GOT3 (cell line): ENCODE results near the gene CDC25B.
"Not testable (repeated sequence)": the region's sequence is repeated elsewhere in the genome, so short reads cannot be mapped to it uniquely, and the experiment has no call there.

Experiments
- DNase-seq: peaks from one replicate; lab custom pipeline; 2025; ENCODE audit warnings: mixed read lengths; lab: John Stamatoyannopoulos, UW

CDC25B gene

GRCh38 chr20:3829891-3830290 is 33.8 kb downstream of the CDC25B start:
- DNase-seq: not testable (repeated sequence)

- DNase-seq: no peak
Measured at GRCh38 chr20:3836132-3836531, 40.0 kb downstream of the CDC25B start.

GRCh38 chr20:3839328-3839727 is 43.2 kb downstream of the CDC25B start:
- no peak for DNase-seq

GRCh38 chr20:3840201-3840600 is 44.1 kb downstream of the CDC25B start:
- not testable (repeated sequence) for DNase-seq

DNA sequence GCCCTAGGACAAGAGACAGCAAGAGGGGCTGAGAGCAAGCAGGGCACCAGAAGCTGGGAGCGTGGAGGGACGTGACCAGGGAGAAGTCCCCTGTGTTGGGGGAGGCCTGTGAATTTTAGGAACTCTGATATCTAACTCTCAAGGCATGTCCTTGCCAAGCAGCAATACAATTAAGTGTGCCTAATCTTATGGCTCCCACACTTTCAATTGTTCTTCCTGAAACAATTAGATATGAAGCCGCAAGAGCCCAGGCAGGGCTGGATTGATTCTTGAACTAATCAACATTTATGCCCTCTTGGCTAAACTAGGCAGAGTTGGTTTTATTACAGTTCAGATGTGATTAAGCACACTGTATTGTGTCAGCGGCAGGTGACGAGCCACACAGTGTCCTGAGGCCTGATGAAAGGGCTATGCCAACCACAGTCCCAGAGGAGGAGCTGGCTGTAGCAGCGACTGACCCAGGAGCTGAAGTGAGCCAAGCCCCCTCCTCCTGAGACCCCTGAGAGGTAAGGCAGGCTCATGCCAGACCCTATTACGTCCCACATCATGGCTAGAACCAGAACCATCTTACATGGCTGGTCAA is 46.3 kb downstream of the CDC25B start:
- DNase-seq: no peak

DNA sequence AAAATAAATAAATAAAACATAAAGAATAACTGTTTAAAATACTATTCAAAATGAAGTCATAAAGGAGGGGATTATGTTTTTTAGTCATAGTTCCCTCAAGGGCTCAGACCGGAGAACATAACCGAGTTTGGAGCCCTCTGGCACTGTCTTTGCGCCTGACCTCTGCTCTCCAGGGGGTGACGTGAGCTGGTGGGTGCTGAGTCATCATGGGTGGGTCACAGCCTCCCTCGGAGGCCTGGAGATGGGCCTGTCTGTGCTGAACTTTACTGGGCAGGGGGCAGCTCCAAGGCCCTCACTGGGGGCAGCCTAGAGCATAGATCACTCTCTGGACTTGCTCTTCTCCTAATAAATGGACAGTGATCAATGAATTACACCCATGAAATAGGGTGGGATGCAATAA is 47.4 kb downstream of the CDC25B start:
- DNase-seq: peak; percentile 18

GRCh38 chr20:3843990-3844619 is 48.0 kb downstream of the CDC25B start:
- not testable (repeated sequence) for DNase-seq

- DNase-seq: no peak
Measured at GRCh38 chr20:3846378-3846739, 50.2 kb downstream of the CDC25B start.

DNA sequence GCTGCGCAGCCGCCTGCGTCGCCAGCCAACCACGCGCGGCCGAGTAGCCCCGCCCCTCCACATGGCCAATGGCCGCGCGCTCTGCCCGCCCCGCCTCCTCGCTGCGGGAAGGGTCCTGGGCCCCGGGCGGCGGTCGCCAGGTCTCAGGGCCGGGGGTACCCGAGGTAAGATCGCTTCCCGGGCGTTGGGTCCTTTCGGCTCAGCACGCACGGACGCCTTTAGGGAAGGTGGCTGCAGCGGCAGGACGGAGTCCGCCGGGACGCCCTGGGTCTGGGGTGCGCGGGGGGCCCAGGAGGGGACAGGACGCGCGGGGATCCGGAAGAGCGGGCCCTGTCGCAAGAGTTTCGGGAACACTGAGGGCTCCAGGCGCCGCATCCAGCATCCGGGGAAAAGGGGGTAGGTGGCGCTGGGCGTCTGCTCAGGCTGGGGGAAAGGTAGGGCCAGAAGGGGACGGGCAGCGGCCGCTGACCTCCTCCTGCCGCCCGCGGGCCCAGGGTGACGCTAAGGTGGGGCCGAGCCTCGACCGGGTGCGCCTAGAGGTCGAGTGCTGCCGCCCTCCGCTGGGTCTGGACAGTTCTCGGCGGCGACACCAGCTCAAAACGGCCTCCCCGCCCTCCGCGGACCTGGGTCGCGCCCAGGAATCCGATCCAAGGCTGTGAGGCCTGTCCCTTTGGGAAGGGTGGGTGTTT is 50.8 kb downstream of the CDC25B start, which contains the start of gene MAVS:
MAVS (plus strand) TSS at position 95 of the 689 bp plus-strand sequence. CDS start 7,791 bp downstream, outside the sequence.
- DNase-seq: peak; percentile 41

DNA sequence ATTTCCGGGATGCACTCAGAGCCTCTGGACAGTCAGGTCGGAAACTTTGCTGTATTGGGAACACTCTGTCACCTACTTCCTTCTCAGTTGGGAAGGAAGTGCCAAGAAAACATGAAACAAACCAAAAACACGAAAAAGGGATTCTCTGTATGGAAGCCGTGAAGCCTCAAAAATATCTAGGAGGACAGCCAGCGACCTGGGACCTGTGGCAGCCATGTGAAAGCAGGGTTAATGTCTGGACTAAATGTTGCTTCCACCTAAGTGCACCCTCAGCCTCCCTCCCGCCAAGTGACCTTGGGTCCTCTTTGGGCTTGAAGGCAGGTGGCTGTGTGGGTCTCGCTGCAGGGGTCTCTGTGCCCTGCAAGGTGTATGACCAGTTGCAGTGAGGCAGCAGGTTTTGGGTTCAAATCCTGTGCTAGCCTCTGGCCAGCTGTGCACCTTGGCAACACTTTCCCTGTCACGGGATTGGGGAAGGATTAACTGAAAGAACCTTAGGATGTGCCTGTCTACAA is 51.4 kb downstream of the CDC25B start:
- no peak for DNase-seq

- no peak for DNase-seq
Measured at GRCh38 chr20:3848565-3848964, 52.5 kb downstream of the CDC25B start.

DNA sequence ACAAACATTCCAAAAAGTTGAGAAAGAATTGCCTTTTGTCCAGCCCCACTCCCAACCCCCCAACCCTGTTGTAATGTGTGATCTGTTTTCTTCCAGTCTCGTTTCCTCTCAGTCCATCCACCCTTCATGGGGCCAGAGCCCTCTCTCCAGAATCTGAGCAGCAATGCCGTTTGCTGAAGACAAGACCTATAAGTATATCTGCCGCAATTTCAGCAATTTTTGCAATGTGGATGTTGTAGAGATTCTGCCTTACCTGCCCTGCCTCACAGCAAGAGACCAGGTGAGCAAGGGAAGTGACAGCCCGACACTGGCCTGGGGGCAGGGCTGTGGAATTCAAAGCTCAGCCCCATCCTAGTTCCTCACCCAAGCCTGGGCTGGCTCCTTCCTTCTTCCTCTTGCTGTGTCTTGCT is 58.4 kb downstream of the CDC25B start:
- DNase-seq: no peak
